Measurements from ENCODE around the gene THBS2.

DNA sequence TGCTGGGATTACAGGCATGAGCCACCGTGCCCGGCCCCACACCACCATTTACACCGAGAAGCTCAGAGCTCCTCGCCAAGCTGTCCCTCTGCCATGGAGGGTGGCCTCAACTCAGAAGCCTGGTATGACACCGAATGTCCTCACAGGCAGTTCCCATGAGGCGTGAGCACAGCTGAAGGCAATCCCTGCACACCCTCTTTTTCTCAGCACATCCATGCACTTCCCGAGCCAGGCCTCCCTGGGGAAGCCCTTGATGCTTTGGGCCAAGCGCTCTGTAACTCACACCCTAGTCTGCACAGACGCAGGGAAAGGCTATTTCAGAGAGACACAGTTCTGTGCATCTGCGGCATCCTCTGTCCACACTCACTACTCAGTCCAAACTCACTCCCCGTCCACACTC lies 18.4 kb downstream of the THBS2 start:
- TF ChIP-seq EP300 (IDR thresholded peaks at IDR 0.05): no peak
- TF ChIP-seq, protein P1, sequence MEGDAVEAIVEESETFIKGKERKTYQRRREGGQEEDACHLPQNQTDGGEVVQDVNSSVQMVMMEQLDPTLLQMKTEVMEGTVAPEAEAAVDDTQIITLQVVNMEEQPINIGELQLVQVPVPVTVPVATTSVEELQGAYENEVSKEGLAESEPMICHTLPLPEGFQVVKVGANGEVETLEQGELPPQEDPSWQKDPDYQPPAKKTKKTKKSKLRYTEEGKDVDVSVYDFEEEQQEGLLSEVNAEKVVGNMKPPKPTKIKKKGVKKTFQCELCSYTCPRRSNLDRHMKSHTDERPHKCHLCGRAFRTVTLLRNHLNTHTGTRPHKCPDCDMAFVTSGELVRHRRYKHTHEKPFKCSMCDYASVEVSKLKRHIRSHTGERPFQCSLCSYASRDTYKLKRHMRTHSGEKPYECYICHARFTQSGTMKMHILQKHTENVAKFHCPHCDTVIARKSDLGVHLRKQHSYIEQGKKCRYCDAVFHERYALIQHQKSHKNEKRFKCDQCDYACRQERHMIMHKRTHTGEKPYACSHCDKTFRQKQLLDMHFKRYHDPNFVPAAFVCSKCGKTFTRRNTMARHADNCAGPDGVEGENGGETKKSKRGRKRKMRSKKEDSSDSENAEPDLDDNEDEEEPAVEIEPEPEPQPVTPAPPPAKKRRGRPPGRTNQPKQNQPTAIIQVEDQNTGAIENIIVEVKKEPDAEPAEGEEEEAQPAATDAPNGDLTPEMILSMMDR (IDR thresholded peaks at IDR 0.05): no peak
